DND-41 (cell line): Measurements from ENCODE around the gene NR3C1.

Experiments
- ATAC-seq: fragments of 200-7000 bp; cut with Tn5 transposase; 3 replicates; pipeline ENCODE4 v1.9.1; 2021; ENCODE audit warnings: low read depth; ENCODE audit not compliant: insufficient read depth
- DNase-seq: peaks from one replicate; pipeline ENCODE4 v3.0.0-alpha.2; 2020
- H2AFZ ChIP-seq: 2 replicates; pipeline ENCODE4 v1.6.0; 2012; ENCODE audit warnings: low read depth, low read length
- H3K27ac ChIP-seq: 2 replicates; pipeline ENCODE4 v1.5.1; 2012; ENCODE audit warnings: low read length, inconsistent platforms
- H3K27me3 ChIP-seq: fragments of 200-600 bp; sonication (generic); 2 replicates; pipeline ENCODE4 v1.6.0; 2012; ENCODE audit warnings: low read length, mild to moderate bottlenecking, inconsistent platforms; ENCODE audit not compliant: insufficient read depth, poor library complexity
- H3K36me3 ChIP-seq: 2 replicates; pipeline ENCODE4 v1.5.1; 2012; ENCODE audit warnings: low read length, inconsistent platforms; ENCODE audit not compliant: insufficient read depth
- H3K4me1 ChIP-seq: 2 replicates; pipeline ENCODE4 v1.5.1; 2012; ENCODE audit warnings: mild to moderate bottlenecking, low read length; ENCODE audit not compliant: insufficient read depth
- H3K4me2 ChIP-seq: 2 replicates; pipeline ENCODE4 v1.6.0; 2012; ENCODE audit warnings: mild to moderate bottlenecking, moderate library complexity, low read length, inconsistent platforms; ENCODE audit not compliant: insufficient read depth
- H3K4me3 ChIP-seq, 2 experiments: fragments of 200-600 bp in 1 of 2; shearing (Covaris generic) in 1 of 2; 2 replicates each; pipeline ENCODE4 v1.5.1; 2012 to 2016; ENCODE audit warnings: inconsistent platforms in 2 of 2, low read length in 2 of 2, mild to moderate bottlenecking in 2 of 2, low read depth in 1 of 2, moderate library complexity in 1 of 2
- H3K79me2 ChIP-seq: 2 replicates; pipeline ENCODE4 v1.6.0; 2012; ENCODE audit warnings: low read length, inconsistent platforms; ENCODE audit not compliant: insufficient read depth
- H3K9ac ChIP-seq: 2 replicates; pipeline ENCODE4 v1.6.0; 2012; ENCODE audit warnings: low read depth, mild to moderate bottlenecking, inconsistent platforms, low read length, moderate library complexity
- H3K9me3 ChIP-seq: 2 replicates; pipeline ENCODE4 v1.5.1; 2012; ENCODE audit warnings: low read length, moderate library complexity, mild to moderate bottlenecking, inconsistent platforms; ENCODE audit not compliant: insufficient read depth, severe bottlenecking
- H4K20me1 ChIP-seq: 2 replicates; pipeline ENCODE4 v1.6.0; 2012; ENCODE audit warnings: low read length; ENCODE audit not compliant: insufficient read depth
- CTCF ChIP-seq: IDR thresholded peaks from 2 replicates; pipeline ENCODE4 v1.5.1; 2012; ENCODE audit warnings: borderline replicate concordance, low read length, moderate library complexity, mild to moderate bottlenecking; ENCODE audit not compliant: poor library complexity, severe bottlenecking; ENCODE audit errors: extremely low read depth
- EZH2 ChIP-seq: IDR thresholded peaks from 3 replicates; pipeline ENCODE4 v1.6.1; 2012; ENCODE audit warnings: borderline replicate concordance, low read depth, mild to moderate bottlenecking, moderate library complexity, low read length, inconsistent platforms; ENCODE audit not compliant: severe bottlenecking

NR3C1 gene

DNA sequence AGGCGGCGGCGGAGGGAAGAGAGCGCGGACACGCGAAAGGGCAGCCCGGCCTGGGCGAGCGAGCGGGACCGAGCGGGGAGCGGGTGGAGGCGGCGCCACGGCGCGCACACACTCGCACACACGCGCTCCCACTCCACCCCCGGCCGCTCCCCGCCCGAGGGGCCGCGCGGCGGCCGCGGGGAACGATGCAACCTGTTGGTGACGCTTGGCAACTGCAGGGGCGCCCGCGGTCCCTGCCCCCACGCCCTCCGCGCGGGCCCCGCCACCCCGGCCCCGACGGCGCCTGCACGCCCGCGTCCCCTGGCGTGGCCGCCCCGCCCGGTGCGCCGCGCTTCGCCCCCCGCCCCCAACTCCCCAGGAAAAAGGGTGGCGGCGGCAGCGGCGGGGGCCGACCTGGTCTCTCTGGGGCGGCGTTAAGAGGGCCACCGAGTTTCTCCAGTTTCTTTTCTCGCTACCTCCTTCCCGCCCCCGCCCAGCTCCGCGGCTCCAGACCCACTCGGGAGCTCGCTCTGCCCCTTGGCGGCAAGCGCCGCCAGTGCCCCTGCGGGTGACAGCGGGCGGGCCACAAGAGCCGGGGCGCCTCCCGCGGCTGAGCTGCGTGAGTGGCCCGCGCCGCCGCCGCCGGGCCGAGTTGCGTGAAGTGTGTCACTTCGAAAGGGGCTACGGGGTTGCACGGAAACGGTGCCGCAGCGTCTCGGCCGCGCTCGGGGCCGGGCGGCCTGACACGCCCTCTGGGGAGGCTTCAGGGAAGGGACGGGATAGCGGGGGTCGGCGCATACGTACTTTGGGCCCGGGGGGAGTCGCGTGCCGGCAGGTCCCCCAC is at the start of gene NR3C1:
TSS of gene NR3C1 (minus strand) at position 94 of the 823 bp plus-strand sequence. CDS start 2,847 bp downstream, outside the sequence.
- ATAC-seq (peak; percentile 54), DNase-seq (peak; percentile 87)
- TF ChIP-seq CTCF (peak; percentile 66), EZH2 (no peak)
- H3K36me3 ChIP-seq: peaks cover 27% of the 10 kb centered on the region
- peak within 1 kb of the TSS; percentile 96 for H3K27ac ChIP-seq
- H2AFZ ChIP-seq: peak within 1 kb of the TSS; percentile 79
- peaks cover 88% of the 10 kb centered on the region for H3K79me2 ChIP-seq
- H4K20me1 ChIP-seq: peaks cover 37% of the 10 kb centered on the region
- H3K27me3 ChIP-seq: no peaks in the 10 kb centered on the region
- H3K9ac ChIP-seq: peak within 1 kb of the TSS; percentile 97
- peaks cover 69% of the 10 kb centered on the region for H3K4me1 ChIP-seq
- no peaks in the 10 kb centered on the region for H3K9me3 ChIP-seq
- H3K4me2 ChIP-seq: peak within 1 kb of the TSS; percentile 86
- H3K4me3 ChIP-seq: peak within 1 kb of the TSS; percentile 81 to 93

DNA sequence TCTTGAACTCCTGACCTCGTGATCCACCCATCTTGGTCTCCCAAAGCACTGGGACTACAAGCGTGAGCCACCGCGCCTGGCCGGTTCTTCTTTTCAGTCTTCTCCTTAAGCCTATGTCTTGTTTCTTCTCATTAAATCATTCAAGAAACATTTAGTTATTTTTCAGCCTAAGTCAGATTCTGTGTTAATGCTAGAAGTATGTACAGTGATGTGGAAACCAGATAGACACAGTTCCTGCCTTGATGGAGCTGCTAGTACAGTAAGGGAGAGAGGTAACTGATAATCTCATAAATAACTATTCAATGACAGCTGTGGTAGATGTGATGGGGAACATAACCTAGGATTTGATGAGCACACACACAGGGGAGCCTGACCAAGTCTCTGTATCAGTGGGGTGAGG is 46.3 kb upstream of the NR3C1 start:
- no peak overlapping the region for H3K9ac ChIP-seq
- H4K20me1 ChIP-seq: no peaks in the 10 kb centered on the region
- TF ChIP-seq CTCF (no peak), EZH2 (no peak)
- no peak overlapping the region for H2AFZ ChIP-seq
- H3K4me3 ChIP-seq: no peak overlapping the region
- H3K4me1 ChIP-seq: peaks cover 7% of the 10 kb centered on the region; the same call in 1 of the 2 replicates
- no peak for ATAC-seq
- DNase-seq: no peak
- no peaks in the 10 kb centered on the region for H3K36me3 ChIP-seq
- H3K4me2 ChIP-seq: no peak overlapping the region
- no peak overlapping the region for H3K27ac ChIP-seq
- no peaks in the 10 kb centered on the region for H3K27me3 ChIP-seq
- H3K9me3 ChIP-seq: no peaks in the 10 kb centered on the region
- H3K79me2 ChIP-seq: no peaks in the 10 kb centered on the region

- no peaks in the 10 kb centered on the region for H4K20me1 ChIP-seq
- H3K4me2 ChIP-seq: no peak overlapping the region
- DNase-seq (peak; percentile 25), ATAC-seq (peak; percentile 68)
- peak overlapping the region; percentile 15; the same call in 1 of the 2 replicates for H2AFZ ChIP-seq
- H3K79me2 ChIP-seq: no peaks in the 10 kb centered on the region
- H3K4me1 ChIP-seq: peaks cover 7% of the 10 kb centered on the region; the same call in 1 of the 2 replicates
- no peak overlapping the region for H3K27ac ChIP-seq
- no peaks in the 10 kb centered on the region for H3K9me3 ChIP-seq
- H3K27me3 ChIP-seq: no peaks in the 10 kb centered on the region
- no peak overlapping the region for H3K4me3 ChIP-seq
- H3K9ac ChIP-seq: no peak overlapping the region
- no peaks in the 10 kb centered on the region for H3K36me3 ChIP-seq
- no peak for TF ChIP-seq EZH2
- peak; percentile 50 for TF ChIP-seq CTCF
Measured at GRCh38 chr5:143448518-143448917, 45.0 kb upstream of the NR3C1 start.
